PC-9 (cell line): ENCODE measurements around the gene BCL11B.

Experiments
- CTCF ChIP-seq: fragments of 200-600 bp; sonication (generic); conservative IDR thresholded peaks from 2 replicates; pipeline ENCODE4 v1.6.1; 2017; ENCODE audit warnings: mixed run types, antibody characterized with exemption, mild to moderate bottlenecking, moderate library complexity
- EZH2 ChIP-seq: fragments of 200-600 bp; sonication (generic); IDR thresholded peaks from 2 replicates; pipeline ENCODE4 v1.8.0; 2017; ENCODE audit warnings: antibody characterized with exemption, low read depth

- TF ChIP-seq CTCF = no peak
- TF ChIP-seq EZH2 = no peak
These were observed 23.2 kb downstream of the BCL11B start for GRCh38 chr14:99248761-99249171.
